HG03565 (cell line): ENCODE data around the gene ZNF446.

Source experiments
- ATAC-seq: cut with Tn5 transposase; IDR thresholded peaks from one replicate; pipeline ENCODE4 v1.9.1; 2021; ENCODE audit warnings: mild to moderate bottlenecking, moderate library complexity; ENCODE audit not compliant: unreplicated experiment

ZNF446 gene

DNA sequence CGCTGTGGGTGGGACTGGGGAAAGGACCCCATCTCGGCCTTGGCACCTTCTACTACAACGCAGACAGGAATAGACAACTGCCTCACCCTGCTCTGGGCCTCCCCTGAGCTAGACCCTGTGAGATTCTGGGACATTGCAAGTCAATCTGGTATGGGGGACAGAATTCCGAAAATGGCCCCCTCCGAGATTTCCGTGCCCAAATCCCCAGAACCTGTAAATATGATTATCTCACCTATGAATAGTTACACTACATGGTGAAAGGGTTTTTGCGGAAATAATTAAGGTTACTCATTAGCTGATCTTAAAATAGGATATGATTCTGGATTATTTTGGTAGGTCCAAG, 44.1 kb downstream of the ZNF446 start:
- no peak for ATAC-seq

GRCh38 chr19:58521651-58522050, 45.5 kb downstream of the ZNF446 start:
- ATAC-seq = no peak

GRCh38 chr19:58522709-58523108, 46.6 kb downstream of the ZNF446 start:
- no peak for ATAC-seq

DNA sequence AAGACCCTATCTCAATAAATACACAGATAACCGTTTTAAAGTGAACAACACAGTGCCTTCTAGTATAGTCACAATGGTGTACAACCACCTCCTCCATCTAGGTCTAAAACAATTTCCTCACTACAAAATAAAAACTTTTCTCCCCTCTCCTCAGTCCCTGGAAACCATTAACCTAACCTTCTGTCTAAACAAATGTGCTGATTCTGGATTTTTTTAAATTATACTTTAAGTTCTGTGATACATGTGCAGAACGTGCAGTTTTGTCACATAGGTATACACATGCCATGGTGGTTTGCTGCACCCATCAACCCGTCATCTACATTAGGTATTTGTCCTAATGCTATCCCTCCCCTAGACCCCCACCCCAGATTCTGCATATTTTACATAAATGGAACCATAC, 53.3 kb downstream of the ZNF446 start:
- no peak for ATAC-seq
